HepG2 (cell line): ENCODE results near the gene KATNB1. TPM values are rescaled to one million over a fixed set of nuclear protein-coding genes. Genes with fewer than 3 reads are reported as not detected.

ENCODE experiments used
- ARHGAP35 ChIP-seq: sonication (generic); formaldehyde crosslinking; IDR thresholded peaks from 2 replicates; pipeline ENCODE4 v1.9.0; 2022; ENCODE audit warnings: mild to moderate bottlenecking, inconsistent platforms, moderate library complexity, missing genetic modification reagents, borderline replicate concordance
- HMG20B ChIP-seq: conservative IDR thresholded peaks from 2 replicates; pipeline ENCODE4 v1.6.1; 2016; ENCODE audit warnings: missing genetic modification reagents, missing compliant biosample characterization
- KDM1A ChIP-seq: IDR thresholded peaks from 2 replicates; pipeline ENCODE4 v1.6.1; 2016; ENCODE audit warnings: missing compliant biosample characterization
- LRRFIP1 ChIP-seq: sonication (generic); formaldehyde crosslinking; conservative IDR thresholded peaks from 2 replicates; pipeline ENCODE4 v1.4.0; 2020; ENCODE audit warnings: missing genetic modification reagents
- RFX5 ChIP-seq: IDR thresholded peaks from 2 replicates; pipeline ENCODE4 v1.6.1; 2011; ENCODE audit warnings: low read depth, low read length, improper control_type of control experiment
- SP4 ChIP-seq: sonication (generic); formaldehyde crosslinking; IDR thresholded peaks from 2 replicates; pipeline ENCODE4 v1.8.1; 2023; ENCODE audit warnings: mild to moderate bottlenecking, missing genetic modification reagents
- STAT5B ChIP-seq: sonication (generic); formaldehyde crosslinking; IDR thresholded peaks from 2 replicates; pipeline ENCODE4 v1.4.0; 2020; ENCODE audit warnings: missing genetic modification reagents
- TERF1 ChIP-seq: sonication (generic); formaldehyde crosslinking; IDR thresholded peaks from 2 replicates; pipeline ENCODE4 v1.8.0; 2022; ENCODE audit warnings: mild to moderate bottlenecking, missing genetic modification reagents, moderate library complexity
- ZBTB42 ChIP-seq: sonication (generic); formaldehyde crosslinking; IDR thresholded peaks from 2 replicates; pipeline ENCODE4 v1.5.0; 2020; ENCODE audit warnings: mild to moderate bottlenecking, missing genetic modification reagents
- ZNF121 ChIP-seq: sonication (generic); formaldehyde crosslinking; IDR thresholded peaks from 2 replicates; pipeline ENCODE4 v1.5.0; 2020; ENCODE audit warnings: mild to moderate bottlenecking, missing genetic modification reagents
- ZNF235 ChIP-seq: sonication (generic); formaldehyde crosslinking; IDR thresholded peaks from 2 replicates; pipeline ENCODE4 v1.8.1; 2023; ENCODE audit warnings: mild to moderate bottlenecking, missing genetic modification reagents, borderline replicate concordance
- ZNF263 ChIP-seq: sonication (generic); formaldehyde crosslinking; IDR thresholded peaks from 2 replicates; pipeline ENCODE4 v1.4.0; 2020; ENCODE audit warnings: missing genetic modification reagents
- ZNF414 ChIP-seq: sonication (generic); formaldehyde crosslinking; IDR thresholded peaks from 2 replicates; pipeline ENCODE4 v1.5.0; 2020; ENCODE audit warnings: missing genetic modification reagents
- ZNF580 ChIP-seq: IDR thresholded peaks from 2 replicates; pipeline ENCODE4 v1.6.1; 2016; ENCODE audit warnings: low read depth, borderline replicate concordance
- ZNF710 ChIP-seq: sonication (generic); formaldehyde crosslinking; IDR thresholded peaks from 2 replicates; pipeline ENCODE4 v1.5.0; 2020; ENCODE audit warnings: mild to moderate bottlenecking, missing genetic modification reagents, borderline replicate concordance
- ZNF850 ChIP-seq: sonication (generic); formaldehyde crosslinking; conservative IDR thresholded peaks from 2 replicates; pipeline ENCODE4 v1.9.0; 2021; ENCODE audit warnings: mild to moderate bottlenecking, missing genetic modification reagents
- ZNF878 ChIP-seq: sonication (generic); formaldehyde crosslinking; IDR thresholded peaks from 2 replicates; pipeline ENCODE4 v1.8.1; 2023; ENCODE audit warnings: mild to moderate bottlenecking, missing genetic modification reagents, moderate library complexity
- polyA plus RNA-seq, 8 experiments: library from polyadenylated mRNA; depleted of rRNA in 3 of 8; stranded (reverse) in 7 of 8; unstranded in 1 of 8; fragments of >200 nt; fragmentation: Illumina TruSeq in 4 of 8; extraction: Trizol in 4 of 8; gene quantifications; 2 replicates each; pipeline versions ENCODE4 v1.2.1 to v1.2.3, GENCODE V29; 2011 to 2016; ENCODE audit warnings: low read depth in 4 of 8, missing spikeins in 1 of 8, mixed read lengths in 1 of 8; ENCODE audit not compliant: insufficient read depth in 1 of 8
- total RNA-seq, 5 experiments: library from RNA; depleted of rRNA; stranded (reverse); fragments of >200 nt; fragmentation: Illumina TruSeq; extraction: Trizol; gene quantifications; 2 replicates each; pipeline ENCODE4 v1.2.3, GENCODE V29; 2016; ENCODE audit warnings: low read depth in 1 of 5
- TF ChIP-seq, protein P1 (sequence below): IDR thresholded peaks from 2 replicates; pipeline ENCODE4 v1.6.1; 2016; ENCODE audit warnings: control low read depth
- TF ChIP-seq, protein P2 (sequence below): sonication (generic); formaldehyde crosslinking; IDR thresholded peaks from 2 replicates; pipeline ENCODE4 v1.4.0; 2020; ENCODE audit warnings: mild to moderate bottlenecking, low read depth, missing genetic modification reagents

Gene KATNB1
- total and polyA plus RNA-seq, 2 of the 13 experiments (the other 11 are each of a cell fraction or from before 2014, with no cell fraction given), result 31.5 to 43.5 TPM

DNA sequence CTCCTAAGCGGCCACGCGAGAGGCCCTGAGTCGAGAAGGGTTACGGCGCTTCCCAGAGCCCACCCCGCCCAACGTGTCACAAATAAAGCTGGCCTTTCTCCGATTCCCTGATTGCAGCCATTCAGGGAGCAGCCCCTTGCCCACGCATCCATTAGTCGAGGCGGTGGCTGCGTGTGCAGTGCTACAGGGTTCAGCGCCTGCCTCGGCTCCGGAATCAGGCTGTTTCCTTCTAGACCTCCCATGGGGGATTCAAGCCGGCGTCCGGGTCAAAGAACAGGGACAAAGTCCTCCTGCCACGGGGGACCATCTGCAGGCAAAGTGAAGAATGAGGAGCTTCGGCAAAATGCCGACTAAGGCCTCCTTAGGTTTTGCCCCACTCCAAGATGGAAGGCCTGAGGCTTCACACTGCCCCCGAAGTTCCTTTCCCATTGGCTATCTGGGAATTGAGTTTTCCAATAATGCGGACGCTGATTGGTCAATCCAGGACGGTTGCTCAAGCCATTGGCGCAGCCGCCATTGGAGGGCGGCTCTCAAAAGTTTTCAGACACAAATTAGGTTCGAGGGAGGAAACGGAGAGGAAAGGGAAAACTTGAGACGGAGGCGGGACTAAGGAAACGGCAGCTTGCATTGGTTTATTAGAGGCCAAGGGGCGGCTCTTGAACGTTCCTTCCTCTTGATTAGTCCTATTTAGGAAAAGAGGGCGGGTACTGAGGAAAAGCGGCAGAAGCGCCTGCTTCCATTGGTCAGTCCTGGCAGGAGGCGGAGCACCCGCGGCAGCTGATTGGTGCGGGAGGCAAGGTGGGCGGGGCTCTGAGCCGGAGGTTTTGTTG is 430 bp upstream of the KATNB1 start (continued):
- no peak for TF ChIP-seq LRRFIP1 (CRISPR knock-in tag)
- no peak for TF ChIP-seq HMG20B
- TF ChIP-seq KDM1A (CRISPR knock-in tag), result no peak
- TF ChIP-seq, protein P1, sequence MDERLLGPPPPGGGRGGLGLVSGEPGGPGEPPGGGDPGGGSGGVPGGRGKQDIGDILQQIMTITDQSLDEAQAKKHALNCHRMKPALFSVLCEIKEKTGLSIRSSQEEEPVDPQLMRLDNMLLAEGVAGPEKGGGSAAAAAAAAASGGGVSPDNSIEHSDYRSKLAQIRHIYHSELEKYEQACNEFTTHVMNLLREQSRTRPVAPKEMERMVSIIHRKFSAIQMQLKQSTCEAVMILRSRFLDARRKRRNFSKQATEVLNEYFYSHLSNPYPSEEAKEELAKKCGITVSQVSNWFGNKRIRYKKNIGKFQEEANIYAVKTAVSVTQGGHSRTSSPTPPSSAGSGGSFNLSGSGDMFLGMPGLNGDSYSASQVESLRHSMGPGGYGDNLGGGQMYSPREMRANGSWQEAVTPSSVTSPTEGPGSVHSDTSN, result no peak
- peak; percentile 66; the same call in 1 of the 2 replicates for TF ChIP-seq RFX5
- TF ChIP-seq, protein P2, sequence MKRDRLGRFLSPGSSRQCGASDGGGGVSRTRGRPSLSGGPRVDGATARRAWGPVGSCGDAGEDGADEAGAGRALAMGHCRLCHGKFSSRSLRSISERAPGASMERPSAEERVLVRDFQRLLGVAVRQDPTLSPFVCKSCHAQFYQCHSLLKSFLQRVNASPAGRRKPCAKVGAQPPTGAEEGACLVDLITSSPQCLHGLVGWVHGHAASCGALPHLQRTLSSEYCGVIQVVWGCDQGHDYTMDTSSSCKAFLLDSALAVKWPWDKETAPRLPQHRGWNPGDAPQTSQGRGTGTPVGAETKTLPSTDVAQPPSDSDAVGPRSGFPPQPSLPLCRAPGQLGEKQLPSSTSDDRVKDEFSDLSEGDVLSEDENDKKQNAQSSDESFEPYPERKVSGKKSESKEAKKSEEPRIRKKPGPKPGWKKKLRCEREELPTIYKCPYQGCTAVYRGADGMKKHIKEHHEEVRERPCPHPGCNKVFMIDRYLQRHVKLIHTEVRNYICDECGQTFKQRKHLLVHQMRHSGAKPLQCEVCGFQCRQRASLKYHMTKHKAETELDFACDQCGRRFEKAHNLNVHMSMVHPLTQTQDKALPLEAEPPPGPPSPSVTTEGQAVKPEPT, result no peak
- peak; percentile 44; the same call in 1 of the 2 replicates for TF ChIP-seq ZNF580 (CRISPR knock-in tag)
- 0 out of 2 replicates have a peak, but pooled peaks have one; percentile 26 for TF ChIP-seq ZNF121 (CRISPR knock-in tag)
- TF ChIP-seq STAT5B (CRISPR knock-in tag), result no peak
- no peak for TF ChIP-seq ZNF263 (CRISPR knock-in tag)
- TF ChIP-seq ZNF878 (CRISPR knock-in tag), result no peak
- TF ChIP-seq ARHGAP35 (CRISPR knock-in tag), result peak; percentile 73; the same call in 1 of the 2 replicates
- no peak for TF ChIP-seq ZNF414 (CRISPR knock-in tag)
- no peak; the same call in 1 of the 2 replicates for TF ChIP-seq ZNF710
- peak; percentile 100 for TF ChIP-seq SP4 (CRISPR knock-in tag)
- TF ChIP-seq ZBTB42, result no peak; the same call in 1 of the 2 replicates
- no peak for TF ChIP-seq TERF1 (CRISPR knock-in tag)
- TF ChIP-seq ZNF235 (CRISPR knock-in tag), result no peak; the same call in 1 of the 2 replicates
- no peak for TF ChIP-seq ZNF850 (CRISPR knock-in tag)
